Endothelial cell (in vitro differentiated cells): ENCODE measurements around the gene ZNF512B. TPM values are rescaled to one million over a fixed set of nuclear protein-coding genes. Genes with fewer than 3 reads are reported as not detected.

Experiments used
- DNase-seq: peaks from one replicate; pipeline ENCODE4 v3.0.0; 2021; ENCODE audit warnings: low spot score
- H3K27ac Mint-ChIP-seq: one replicate; pipeline ENCODE4 v1.8.0; 2021; ENCODE audit warnings: mixed read lengths, inconsistent platforms; ENCODE audit not compliant: unreplicated experiment
- H3K27me3 Mint-ChIP-seq: one replicate; pipeline ENCODE4 v1.8.0; 2021; ENCODE audit warnings: mild to moderate bottlenecking, moderate library complexity, mixed read lengths, inconsistent platforms; ENCODE audit not compliant: unreplicated experiment
- H3K36me3 Mint-ChIP-seq: one replicate; pipeline ENCODE4 v1.8.0; 2021; ENCODE audit warnings: mild to moderate bottlenecking, low read depth, mixed read lengths, inconsistent platforms; ENCODE audit not compliant: unreplicated experiment
- H3K4me1 Mint-ChIP-seq: one replicate; pipeline ENCODE4 v1.8.0; 2021; ENCODE audit warnings: mild to moderate bottlenecking, mixed read lengths, inconsistent platforms; ENCODE audit not compliant: unreplicated experiment
- H3K4me3 Mint-ChIP-seq: one replicate; pipeline ENCODE4 v1.8.0; 2021; ENCODE audit warnings: mild to moderate bottlenecking, mixed read lengths, inconsistent platforms; ENCODE audit not compliant: unreplicated experiment
- H3K9me3 Mint-ChIP-seq: one replicate; pipeline ENCODE4 v1.8.0; 2021; ENCODE audit warnings: mixed read lengths, inconsistent platforms; ENCODE audit not compliant: unreplicated experiment
- CTCF ChIP-seq: fragments of 200-600 bp; sonication (generic); IDR thresholded peaks from one replicate; pipeline ENCODE4 v1.5.0; 2021; ENCODE audit warnings: antibody characterized with exemption; ENCODE audit not compliant: unreplicated experiment
- total RNA-seq: library from RNA; stranded (reverse); fragmentation: NEBNext Ultra II Directional; extraction: Animal tissue kit (Norgen Biotek cat#: 25700); gene quantifications from one replicate; pipeline ENCODE4 v1.2.1, GENCODE V29; 2021; ENCODE audit not compliant: unreplicated experiment

Gene ZNF512B
- total RNA-seq, 1 donor from 2014 or later = 40.8 TPM

DNA sequence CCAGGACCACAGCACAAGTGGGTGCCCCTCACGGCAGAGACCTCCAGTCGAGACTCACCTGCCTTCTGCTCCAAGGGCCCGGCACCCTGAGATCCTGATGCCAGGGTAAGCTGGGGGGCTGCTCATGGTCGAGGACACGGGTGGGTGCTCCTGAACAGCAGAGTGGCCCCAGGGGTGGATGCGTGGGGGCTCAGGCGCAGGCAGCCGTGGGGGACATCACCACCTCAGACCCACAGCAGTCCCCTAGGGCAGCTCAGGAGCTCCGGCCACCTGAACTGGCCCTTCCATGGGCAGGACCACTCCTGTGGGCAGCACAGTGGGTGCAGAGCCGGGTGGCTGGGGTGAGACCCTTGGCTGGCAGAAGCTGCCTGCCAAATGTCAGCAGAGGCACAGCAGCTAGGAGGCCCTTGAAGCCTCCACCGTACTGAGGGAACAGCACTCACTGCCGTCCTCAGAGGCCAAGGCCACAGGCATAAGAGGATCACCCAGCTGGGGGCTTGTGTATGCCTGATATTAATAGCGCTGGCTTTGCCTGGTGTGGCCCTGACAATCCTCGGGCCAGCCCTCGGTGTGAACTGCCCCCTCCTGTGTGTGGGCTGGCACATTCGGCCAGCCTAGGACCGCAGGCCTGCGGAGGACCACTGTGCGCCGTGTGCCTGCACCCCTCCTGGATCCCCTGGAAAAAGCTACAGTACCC lies 18.9 kb downstream of the ZNF512B start:
- no peak for DNase-seq
- H3K36me3 Mint-ChIP-seq = peaks cover 5% of the 10 kb centered on the region
- H3K4me3 Mint-ChIP-seq = no peak overlapping the region
- no peaks in the 10 kb centered on the region for H3K9me3 Mint-ChIP-seq
- peaks cover 33% of the 10 kb centered on the region for H3K27me3 Mint-ChIP-seq
- H3K4me1 Mint-ChIP-seq = peaks cover 23% of the 10 kb centered on the region
- no peak for TF ChIP-seq CTCF
- no peak overlapping the region for H3K27ac Mint-ChIP-seq

- Mint-ChIP-seq H3K4me1 (peaks cover 18% of the 10 kb centered on the region), H3K9me3 (no peaks in the 10 kb centered on the region), H3K27me3 (peaks cover 22% of the 10 kb centered on the region), H3K27ac (no peak overlapping the region), H3K36me3 (peaks cover 15% of the 10 kb centered on the region), H3K4me3 (no peak overlapping the region)
- no peak for DNase-seq
- TF ChIP-seq CTCF = no peak
Measured at GRCh38 chr20:63947638-63948456, 21.9 kb downstream of the ZNF512B start.

DNA sequence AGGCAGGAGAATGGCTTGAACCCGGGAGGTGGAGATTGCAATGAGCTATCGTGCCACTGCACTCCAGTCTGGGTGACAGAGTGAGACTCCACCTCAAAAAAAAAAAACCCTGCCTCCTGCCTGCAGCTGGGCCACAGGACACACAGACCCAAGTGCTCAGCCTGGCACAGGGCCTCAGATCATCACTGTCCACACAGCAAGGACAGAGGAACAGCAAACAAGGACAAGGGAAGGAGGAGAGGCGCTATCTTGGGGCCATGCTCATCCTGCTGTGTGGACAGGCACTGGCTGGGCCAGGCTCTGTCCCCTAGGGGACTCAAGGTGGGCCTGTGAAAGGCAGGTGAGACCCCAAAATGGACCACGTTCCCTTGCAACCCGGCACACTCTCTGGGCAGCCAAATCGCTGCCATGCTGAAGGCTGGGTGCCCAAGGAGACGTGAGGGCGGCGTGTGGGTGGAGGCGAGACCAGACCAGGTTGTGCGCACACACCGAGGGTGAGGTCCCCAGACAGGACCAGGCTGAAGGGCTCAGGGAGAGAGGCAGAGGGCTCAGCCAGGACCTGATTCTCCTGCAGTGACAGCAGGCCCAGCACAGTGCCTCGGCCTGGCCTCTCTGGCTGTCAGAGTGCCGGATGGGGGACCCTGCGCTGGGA lies 22.6 kb downstream of the ZNF512B start:
- Mint-ChIP-seq H3K4me1 (peaks cover 18% of the 10 kb centered on the region), H3K9me3 (no peaks in the 10 kb centered on the region), H3K27ac (peak overlapping the region; percentile 48), H3K27me3 (peaks cover 21% of the 10 kb centered on the region), H3K36me3 (peaks cover 15% of the 10 kb centered on the region), H3K4me3 (peak overlapping the region; percentile 18)
- no peak for TF ChIP-seq CTCF
- DNase-seq = no peak

DNA sequence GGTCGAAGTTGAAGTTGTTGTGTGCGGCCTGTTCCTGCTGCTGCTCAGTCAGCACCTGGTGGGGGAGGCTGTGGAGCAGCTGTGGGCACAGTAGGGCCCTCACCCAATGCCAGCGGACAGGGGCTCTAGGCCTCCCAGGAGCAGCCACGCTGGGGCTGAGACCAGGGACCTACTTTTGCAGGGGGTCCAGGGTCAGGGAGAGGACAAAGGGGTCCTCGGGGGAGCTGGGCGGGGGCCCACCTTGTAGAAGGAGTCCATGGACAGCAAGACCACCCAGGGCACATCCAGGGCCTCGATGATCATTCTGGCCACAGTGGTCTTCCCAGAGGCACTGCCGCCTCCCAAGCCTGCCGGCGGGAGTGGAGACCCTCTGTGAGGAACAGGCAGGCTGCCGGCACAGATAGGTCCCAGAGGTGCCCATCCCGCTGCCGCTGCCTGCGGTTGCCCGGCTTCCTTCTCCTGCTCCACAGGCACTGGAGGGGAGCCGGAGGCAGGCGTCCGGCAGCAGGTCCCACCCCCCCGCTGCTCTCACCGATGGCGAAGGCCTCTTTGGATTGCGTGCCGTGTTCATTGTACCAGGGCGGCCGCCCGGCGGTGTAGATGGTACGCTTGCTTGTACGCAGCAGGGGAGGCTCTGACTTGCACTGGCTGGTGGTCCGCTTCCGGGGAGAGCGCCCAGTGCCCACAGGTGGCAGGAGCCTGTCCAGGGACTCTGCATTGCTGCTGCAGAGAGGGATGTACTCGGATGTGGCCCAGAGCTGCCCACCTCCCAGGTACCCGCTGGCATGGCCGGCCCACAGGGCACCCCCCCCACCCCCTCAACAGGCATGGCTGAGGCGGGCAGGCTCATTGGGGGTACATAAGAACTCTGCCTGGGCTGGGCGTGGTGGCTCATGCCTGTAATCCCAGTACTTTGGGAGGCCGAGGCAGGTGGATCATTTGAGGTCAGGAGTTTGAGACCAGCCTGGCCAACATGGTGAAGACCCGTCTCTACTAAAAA lies 23.5 kb downstream of the ZNF512B start:
- peaks cover 18% of the 10 kb centered on the region for H3K4me1 Mint-ChIP-seq
- H3K27ac Mint-ChIP-seq = no peak overlapping the region
- no peaks in the 10 kb centered on the region for H3K9me3 Mint-ChIP-seq
- TF ChIP-seq CTCF = no peak
- H3K36me3 Mint-ChIP-seq = peaks cover 15% of the 10 kb centered on the region
- H3K4me3 Mint-ChIP-seq = no peak overlapping the region
- no peak for DNase-seq
- peaks cover 21% of the 10 kb centered on the region for H3K27me3 Mint-ChIP-seq
